HEK293 (cell line): ENCODE data around the gene B4GALT6.
A peak's percentile ranks its signal among the peaks of the same experiment; 100 is the strongest.

Source experiments
- BCL11A ChIP-seq: fragments of 450-650 bp; formaldehyde crosslinking; IDR thresholded peaks from 2 replicates; pipeline ENCODE4 v1.5.1; 2016; ENCODE audit warnings: low read depth, missing biosample characterization, missing genetic modification characterization
- BCL11B ChIP-seq: fragments of 450-650 bp; formaldehyde crosslinking; IDR thresholded peaks from 2 replicates; pipeline ENCODE4 v1.5.1; 2016; ENCODE audit warnings: low read depth, missing biosample characterization, missing genetic modification characterization
- KLF10 ChIP-seq: fragments of 450-650 bp; IDR thresholded peaks from 2 replicates; pipeline ENCODE4 v1.5.1; 2018; ENCODE audit warnings: missing biosample characterization, mild to moderate bottlenecking, missing genetic modification characterization
- KLF8 ChIP-seq: fragments of 450-650 bp; formaldehyde crosslinking; IDR thresholded peaks from 2 replicates; pipeline ENCODE4 v1.5.1; 2016; ENCODE audit warnings: missing biosample characterization, missing genetic modification characterization
- MYNN ChIP-seq: fragments of 450-650 bp; formaldehyde crosslinking; IDR thresholded peaks from 2 replicates; pipeline ENCODE4 v1.5.1; 2016; ENCODE audit warnings: missing biosample characterization, missing genetic modification characterization, borderline replicate concordance
- PRDM2 ChIP-seq: fragments of 450-650 bp; formaldehyde crosslinking; IDR thresholded peaks from 2 replicates; pipeline ENCODE4 v1.5.1; 2016; ENCODE audit warnings: missing biosample characterization, missing genetic modification characterization, borderline replicate concordance
- SALL2 ChIP-seq: fragments of 450-650 bp; formaldehyde crosslinking; IDR thresholded peaks from 2 replicates; pipeline ENCODE4 v1.5.0; 2017; ENCODE audit warnings: missing biosample characterization, mild to moderate bottlenecking, missing genetic modification characterization, borderline replicate concordance
- SP2 ChIP-seq: fragments of 450-650 bp; formaldehyde crosslinking; IDR thresholded peaks from 2 replicates; pipeline ENCODE4 v1.5.1; 2016; ENCODE audit warnings: missing biosample characterization, missing genetic modification characterization
- TRIM28 ChIP-seq: IDR thresholded peaks from 2 replicates; pipeline ENCODE4 v1.6.1; 2011; ENCODE audit warnings: low read length, control low read depth, borderline replicate concordance
- YY2 ChIP-seq: fragments of 450-650 bp; formaldehyde crosslinking; IDR thresholded peaks from 2 replicates; pipeline ENCODE4 v1.5.1; 2016; ENCODE audit warnings: missing biosample characterization, missing genetic modification characterization
- ZFHX2 ChIP-seq: fragments of 450-650 bp; formaldehyde crosslinking; conservative IDR thresholded peaks from 2 replicates; pipeline ENCODE4 v1.5.1; 2016; ENCODE audit warnings: missing biosample characterization, missing genetic modification characterization
- ZNF114 ChIP-seq: fragments of 450-650 bp; formaldehyde crosslinking; IDR thresholded peaks from 2 replicates; pipeline ENCODE4 v1.5.0; 2017; ENCODE audit warnings: missing biosample characterization, missing genetic modification characterization
- ZNF140 ChIP-seq: fragments of 450-650 bp; formaldehyde crosslinking; IDR thresholded peaks from 2 replicates; pipeline ENCODE4 v1.5.1; 2016; ENCODE audit warnings: missing biosample characterization, missing genetic modification characterization
- ZNF169 ChIP-seq: fragments of 450-650 bp; formaldehyde crosslinking; IDR thresholded peaks from 2 replicates; pipeline ENCODE4 v1.5.1; 2016; ENCODE audit warnings: missing biosample characterization, missing genetic modification characterization
- ZNF19 ChIP-seq: fragments of 450-650 bp; formaldehyde crosslinking; IDR thresholded peaks from 2 replicates; pipeline ENCODE4; 2016; ENCODE audit warnings: missing biosample characterization, missing genetic modification characterization, low read depth
- ZNF214 ChIP-seq: fragments of 450-650 bp; formaldehyde crosslinking; IDR thresholded peaks from 2 replicates; pipeline ENCODE4 v1.5.1; 2017; ENCODE audit warnings: missing biosample characterization, mild to moderate bottlenecking, missing genetic modification characterization, borderline replicate concordance
- ZNF23 ChIP-seq: fragments of 450-650 bp; formaldehyde crosslinking; IDR thresholded peaks from 2 replicates; pipeline ENCODE4 v1.5.1; 2016; ENCODE audit warnings: missing biosample characterization, missing genetic modification characterization, borderline replicate concordance
- ZNF335 ChIP-seq: fragments of 450-650 bp; formaldehyde crosslinking; conservative IDR thresholded peaks from 2 replicates; pipeline ENCODE4 v1.5.1; 2016; ENCODE audit warnings: missing biosample characterization, missing genetic modification characterization
- ZNF426 ChIP-seq: fragments of 450-650 bp; formaldehyde crosslinking; IDR thresholded peaks from 2 replicates; pipeline ENCODE4 v1.5.1; 2017; ENCODE audit warnings: missing biosample characterization, missing genetic modification characterization, mild to moderate bottlenecking, inconsistent platforms, moderate library complexity
- ZNF555 ChIP-seq: fragments of 450-650 bp; formaldehyde crosslinking; conservative IDR thresholded peaks from 2 replicates; pipeline ENCODE4 v1.5.1; 2017; ENCODE audit warnings: missing biosample characterization, mild to moderate bottlenecking, missing genetic modification characterization, inconsistent platforms
- ZNF585B ChIP-seq: fragments of 450-650 bp; formaldehyde crosslinking; IDR thresholded peaks from 2 replicates; pipeline ENCODE4 v1.5.1; 2016; ENCODE audit warnings: missing biosample characterization, missing genetic modification characterization
- ZNF624 ChIP-seq: fragments of 450-650 bp; formaldehyde crosslinking; IDR thresholded peaks from 2 replicates; pipeline ENCODE4 v1.5.1; 2017; ENCODE audit warnings: missing biosample characterization, missing genetic modification characterization
- ZNF629 ChIP-seq: fragments of 450-650 bp; formaldehyde crosslinking; IDR thresholded peaks from 2 replicates; pipeline ENCODE4 v1.5.1; 2017; ENCODE audit warnings: missing biosample characterization, missing genetic modification characterization
- ZNF645 ChIP-seq: fragments of 450-650 bp; formaldehyde crosslinking; IDR thresholded peaks from 2 replicates; pipeline ENCODE4; 2016; ENCODE audit warnings: missing biosample characterization, missing genetic modification characterization
- ZNF76 ChIP-seq: fragments of 450-650 bp; formaldehyde crosslinking; IDR thresholded peaks from 2 replicates; pipeline ENCODE4; 2016; ENCODE audit warnings: low read depth, missing biosample characterization, missing genetic modification characterization, borderline replicate concordance
- ZSCAN30 ChIP-seq: fragments of 450-650 bp; IDR thresholded peaks from 2 replicates; pipeline ENCODE4 v1.5.1; 2018; ENCODE audit warnings: missing biosample characterization, mild to moderate bottlenecking, missing genetic modification characterization, moderate library complexity
- TF ChIP-seq, protein P1 (sequence below): fragments of 450-650 bp; formaldehyde crosslinking; IDR thresholded peaks from 2 replicates; pipeline ENCODE4 v1.5.1; 2017; ENCODE audit warnings: missing biosample characterization, missing genetic modification characterization
- TF ChIP-seq, protein P2 (sequence below): fragments of 450-650 bp; formaldehyde crosslinking; IDR thresholded peaks from 2 replicates; pipeline ENCODE4 v1.5.1; 2016; ENCODE audit warnings: missing biosample characterization, missing genetic modification characterization

B4GALT6 gene

GRCh38 chr18:31685097-31686082 is 1.0 kb upstream of the B4GALT6 start (continued):
- TF ChIP-seq, protein P1, sequence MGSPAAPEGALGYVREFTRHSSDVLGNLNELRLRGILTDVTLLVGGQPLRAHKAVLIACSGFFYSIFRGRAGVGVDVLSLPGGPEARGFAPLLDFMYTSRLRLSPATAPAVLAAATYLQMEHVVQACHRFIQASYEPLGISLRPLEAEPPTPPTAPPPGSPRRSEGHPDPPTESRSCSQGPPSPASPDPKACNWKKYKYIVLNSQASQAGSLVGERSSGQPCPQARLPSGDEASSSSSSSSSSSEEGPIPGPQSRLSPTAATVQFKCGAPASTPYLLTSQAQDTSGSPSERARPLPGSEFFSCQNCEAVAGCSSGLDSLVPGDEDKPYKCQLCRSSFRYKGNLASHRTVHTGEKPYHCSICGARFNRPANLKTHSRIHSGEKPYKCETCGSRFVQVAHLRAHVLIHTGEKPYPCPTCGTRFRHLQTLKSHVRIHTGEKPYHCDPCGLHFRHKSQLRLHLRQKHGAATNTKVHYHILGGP: no peak
- TF ChIP-seq PRDM2 (tag by site-specific recombination): no peak
- TF ChIP-seq KLF10 (tag by site-specific recombination): 0 out of 2 replicates have a peak, but pooled peaks have one; percentile 39
- no peak for TF ChIP-seq BCL11A
- TF ChIP-seq TRIM28: no peak
- no peak for TF ChIP-seq ZNF140 (tag by site-specific recombination)
- TF ChIP-seq ZNF555 (tag by site-specific recombination): no peak
- TF ChIP-seq MYNN (tag by site-specific recombination): no peak
- TF ChIP-seq ZNF23 (tag by site-specific recombination): no peak
- no peak for TF ChIP-seq ZNF169 (tag by site-specific recombination)
- TF ChIP-seq ZNF585B: no peak
- no peak for TF ChIP-seq SALL2 (tag by site-specific recombination)
- peak; percentile 73 for TF ChIP-seq SP2 (tag by site-specific recombination)
- no peak for TF ChIP-seq ZNF624 (tag by site-specific recombination)
- 0 out of 2 replicates have a peak, but pooled peaks have one; percentile 26 for TF ChIP-seq ZFHX2
- peak; percentile 55; the same call in 1 of the 2 replicates for TF ChIP-seq KLF8 (tag by site-specific recombination)
- no peak for TF ChIP-seq ZNF214
- no peak for TF ChIP-seq ZNF645 (tag by site-specific recombination)
- peak; percentile 46; the same call in 1 of the 2 replicates for TF ChIP-seq ZNF76 (tag by site-specific recombination)
- TF ChIP-seq ZNF426 (tag by site-specific recombination): no peak
- TF ChIP-seq ZNF335 (tag by site-specific recombination): peak; percentile 88
- no peak for TF ChIP-seq ZNF114 (tag by site-specific recombination)
- TF ChIP-seq YY2: no peak
- no peak for TF ChIP-seq ZNF19 (tag by site-specific recombination)
- no peak for TF ChIP-seq BCL11B (tag by site-specific recombination)
- 0 out of 2 replicates have a peak, but pooled peaks have one; percentile 9 for TF ChIP-seq ZSCAN30 (tag by site-specific recombination)
- TF ChIP-seq, protein P2, sequence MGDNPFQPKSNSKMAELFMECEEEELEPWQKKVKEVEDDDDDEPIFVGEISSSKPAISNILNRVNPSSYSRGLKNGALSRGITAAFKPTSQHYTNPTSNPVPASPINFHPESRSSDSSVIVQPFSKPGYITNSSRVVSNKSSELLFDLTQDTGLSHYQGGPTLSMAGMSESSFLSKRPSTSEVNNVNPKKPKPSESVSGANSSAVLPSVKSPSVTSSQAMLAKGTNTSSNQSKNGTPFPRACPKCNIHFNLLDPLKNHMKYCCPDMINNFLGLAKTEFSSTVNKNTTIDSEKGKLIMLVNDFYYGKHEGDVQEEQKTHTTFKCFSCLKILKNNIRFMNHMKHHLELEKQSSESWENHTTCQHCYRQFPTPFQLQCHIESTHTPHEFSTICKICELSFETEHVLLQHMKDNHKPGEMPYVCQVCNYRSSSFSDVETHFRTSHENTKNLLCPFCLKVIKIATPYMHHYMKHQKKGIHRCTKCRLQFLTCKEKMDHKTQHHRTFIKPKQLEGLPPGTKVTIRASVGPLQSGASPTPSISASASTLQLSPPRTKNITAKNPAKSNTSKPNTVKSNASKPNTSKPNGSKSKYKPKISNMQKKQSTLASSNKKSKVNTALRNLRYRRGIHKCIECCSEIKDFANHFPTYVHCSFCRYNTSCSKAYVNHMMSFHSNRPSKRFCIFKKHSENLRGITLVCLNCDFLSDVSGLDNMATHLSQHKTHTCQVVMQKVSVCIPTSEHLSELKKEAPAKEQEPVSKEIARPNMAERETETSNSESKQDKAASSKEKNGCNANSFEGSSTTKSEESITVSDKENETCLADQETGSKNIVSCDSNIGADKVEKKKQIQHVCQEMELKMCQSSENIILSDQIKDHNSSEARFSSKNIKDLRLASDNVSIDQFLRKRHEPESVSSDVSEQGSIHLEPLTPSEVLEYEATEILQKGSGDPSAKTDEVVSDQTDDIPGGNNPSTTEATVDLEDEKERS (tag by site-specific recombination): no peak
- TF ChIP-seq ZNF629: no peak
